Measurements from ENCODE around the gene CADPS2.

CADPS2 gene

DNA sequence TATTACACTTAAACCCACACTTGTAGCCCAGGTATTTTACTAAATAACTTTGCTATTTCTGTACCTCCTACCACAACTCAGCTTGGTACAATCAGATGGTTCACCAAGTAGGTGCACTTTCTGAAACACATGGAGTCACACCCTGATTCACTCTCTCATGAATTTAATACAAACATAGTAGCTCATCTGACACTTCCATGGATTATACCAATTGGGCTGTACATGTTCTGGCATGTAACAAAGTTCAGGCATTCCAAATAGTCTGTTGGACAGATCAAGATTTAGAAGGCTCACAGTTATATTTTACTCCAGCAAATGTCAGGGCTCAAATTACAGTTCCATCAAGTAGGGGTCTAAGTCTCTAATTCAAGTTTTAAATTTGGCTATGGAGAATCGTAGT, 121.4 kb downstream of the CADPS2 start:
- TF ChIP-seq EZH2phosphoT487 (IDR thresholded peaks at IDR 0.05; ENCODE audit: borderline replicate concordance), result no peak
- TF ChIP-seq, protein P1, sequence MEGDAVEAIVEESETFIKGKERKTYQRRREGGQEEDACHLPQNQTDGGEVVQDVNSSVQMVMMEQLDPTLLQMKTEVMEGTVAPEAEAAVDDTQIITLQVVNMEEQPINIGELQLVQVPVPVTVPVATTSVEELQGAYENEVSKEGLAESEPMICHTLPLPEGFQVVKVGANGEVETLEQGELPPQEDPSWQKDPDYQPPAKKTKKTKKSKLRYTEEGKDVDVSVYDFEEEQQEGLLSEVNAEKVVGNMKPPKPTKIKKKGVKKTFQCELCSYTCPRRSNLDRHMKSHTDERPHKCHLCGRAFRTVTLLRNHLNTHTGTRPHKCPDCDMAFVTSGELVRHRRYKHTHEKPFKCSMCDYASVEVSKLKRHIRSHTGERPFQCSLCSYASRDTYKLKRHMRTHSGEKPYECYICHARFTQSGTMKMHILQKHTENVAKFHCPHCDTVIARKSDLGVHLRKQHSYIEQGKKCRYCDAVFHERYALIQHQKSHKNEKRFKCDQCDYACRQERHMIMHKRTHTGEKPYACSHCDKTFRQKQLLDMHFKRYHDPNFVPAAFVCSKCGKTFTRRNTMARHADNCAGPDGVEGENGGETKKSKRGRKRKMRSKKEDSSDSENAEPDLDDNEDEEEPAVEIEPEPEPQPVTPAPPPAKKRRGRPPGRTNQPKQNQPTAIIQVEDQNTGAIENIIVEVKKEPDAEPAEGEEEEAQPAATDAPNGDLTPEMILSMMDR (conservative IDR thresholded peaks at IDR 0.05; ENCODE audit: low read length), result no peak
- Histone ChIP-seq H3K9me2 (replicated peaks; ENCODE audit: low read depth, low read length) (no peaks in the 10 kb centered on the region), H3K9me3 (ENCODE audit: insufficient read depth, low read depth, low read length) (no peaks in the 10 kb centered on the region), H3K4me1 (ENCODE audit: insufficient read depth, low read length, poor library complexity, severe bottlenecking) (no peaks in the 10 kb centered on the region), H4K20me1 (ENCODE audit: insufficient read depth, low read length, poor library complexity, severe bottlenecking) (no peaks in the 10 kb centered on the region), H2AFZ (ENCODE audit: low read length) (no peak overlapping the region), H3K79me2 (ENCODE audit: insufficient read depth, low read length) (no peaks in the 10 kb centered on the region), H3K4me3 (ENCODE audit: low read length, poor library complexity, severe bottlenecking) (no peak overlapping the region), H3K4me2 (ENCODE audit: low read depth, low read length, poor library complexity, severe bottlenecking) (no peak overlapping the region), H3K27me3 (ENCODE audit: insufficient read depth, low read length, poor library complexity, severe bottlenecking) (no peaks in the 10 kb centered on the region), H3F3A (ENCODE audit: low read depth) (no peaks in the 10 kb centered on the region), H3K9ac (ENCODE audit: low read depth, low read length, poor library complexity, severe bottlenecking) (no peak overlapping the region), H3K36me3 (ENCODE audit: insufficient read depth, low read length) (no peaks in the 10 kb centered on the region)

DNA sequence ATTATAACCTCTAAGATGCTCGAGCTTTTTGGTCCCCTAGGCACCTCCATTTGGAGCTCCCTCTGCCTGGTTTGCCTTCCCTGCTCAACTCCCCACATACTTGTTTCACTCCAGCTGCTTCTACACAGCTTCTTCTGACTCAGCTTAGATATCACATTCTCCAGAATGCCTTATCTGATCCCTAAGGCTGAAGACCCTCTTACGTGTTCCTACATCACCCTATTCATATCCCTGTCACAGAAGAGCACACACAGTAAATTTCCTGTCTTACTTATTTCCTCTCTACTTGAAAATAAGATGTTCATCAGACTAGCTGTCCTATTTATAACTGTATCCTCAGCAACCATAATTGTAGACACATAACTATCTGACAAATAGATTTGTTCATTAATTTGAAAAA, 122.2 kb downstream of the CADPS2 start:
- no peaks in the 10 kb centered on the region for H4K20me1 ChIP-seq (ENCODE audit: insufficient read depth, low read length, poor library complexity, severe bottlenecking)
- no peak overlapping the region for H3K9ac ChIP-seq (ENCODE audit: low read depth, low read length, poor library complexity, severe bottlenecking)
- no peaks in the 10 kb centered on the region for H3F3A ChIP-seq (ENCODE audit: low read depth)
- H2AFZ ChIP-seq (ENCODE audit: low read length), result no peak overlapping the region
- no peaks in the 10 kb centered on the region for H3K9me3 ChIP-seq (ENCODE audit: insufficient read depth, low read depth, low read length)
- no peak for TF ChIP-seq EZH2phosphoT487 (IDR thresholded peaks at IDR 0.05; ENCODE audit: borderline replicate concordance)
- TF ChIP-seq, protein P1 (conservative IDR thresholded peaks at IDR 0.05; ENCODE audit: low read length), result no peak
- H3K4me3 ChIP-seq (ENCODE audit: low read length, poor library complexity, severe bottlenecking), result no peak overlapping the region
- H3K4me2 ChIP-seq (ENCODE audit: low read depth, low read length, poor library complexity, severe bottlenecking), result no peak overlapping the region
- H3K4me1 ChIP-seq (ENCODE audit: insufficient read depth, low read length, poor library complexity, severe bottlenecking), result no peaks in the 10 kb centered on the region
- no peaks in the 10 kb centered on the region for H3K36me3 ChIP-seq (ENCODE audit: insufficient read depth, low read length)
- H3K79me2 ChIP-seq (ENCODE audit: insufficient read depth, low read length), result no peaks in the 10 kb centered on the region
- H3K27me3 ChIP-seq (ENCODE audit: insufficient read depth, low read length, poor library complexity, severe bottlenecking), result no peaks in the 10 kb centered on the region
- H3K9me2 ChIP-seq (replicated peaks; ENCODE audit: low read depth, low read length), result no peaks in the 10 kb centered on the region

DNA sequence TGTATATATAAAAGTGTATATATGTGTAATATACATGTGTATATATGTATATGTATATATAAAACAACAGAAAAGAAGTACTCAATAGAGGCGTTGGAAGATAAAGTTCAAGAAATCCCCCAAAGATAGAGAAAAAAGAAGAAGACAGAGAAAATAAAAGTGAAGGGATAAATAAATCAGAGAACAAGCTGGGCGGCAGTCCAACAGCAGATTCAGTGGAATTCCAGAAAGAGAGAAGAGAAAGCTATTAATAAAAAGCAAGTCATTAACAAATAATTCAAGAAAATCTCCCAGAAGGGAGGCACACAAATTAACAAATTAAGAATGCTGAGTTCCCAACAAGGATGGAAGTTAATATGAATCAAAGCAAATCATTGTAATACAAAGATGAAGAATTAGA, 124.2 kb downstream of the CADPS2 start:
- Histone ChIP-seq H3K4me2 (ENCODE audit: low read depth, low read length, poor library complexity, severe bottlenecking) (no peak overlapping the region), H3K4me3 (ENCODE audit: low read length, poor library complexity, severe bottlenecking) (no peak overlapping the region), H3K27me3 (ENCODE audit: insufficient read depth, low read length, poor library complexity, severe bottlenecking) (no peaks in the 10 kb centered on the region), H3K9me2 (replicated peaks; ENCODE audit: low read depth, low read length) (no peaks in the 10 kb centered on the region), H4K20me1 (ENCODE audit: insufficient read depth, low read length, poor library complexity, severe bottlenecking) (no peaks in the 10 kb centered on the region), H3K36me3 (ENCODE audit: insufficient read depth, low read length) (no peaks in the 10 kb centered on the region), H3K9me3 (ENCODE audit: insufficient read depth, low read depth, low read length) (no peaks in the 10 kb centered on the region), H3K4me1 (ENCODE audit: insufficient read depth, low read length, poor library complexity, severe bottlenecking) (no peaks in the 10 kb centered on the region), H3F3A (ENCODE audit: low read depth) (no peaks in the 10 kb centered on the region), H3K79me2 (ENCODE audit: insufficient read depth, low read length) (no peaks in the 10 kb centered on the region), H3K9ac (ENCODE audit: low read depth, low read length, poor library complexity, severe bottlenecking) (no peak overlapping the region), H2AFZ (ENCODE audit: low read length) (no peak overlapping the region)
- TF ChIP-seq EZH2phosphoT487 (IDR thresholded peaks at IDR 0.05; ENCODE audit: borderline replicate concordance), result no peak
- TF ChIP-seq, protein P1 (conservative IDR thresholded peaks at IDR 0.05; ENCODE audit: low read length), result no peak

Data from Loucy (cell line).